ENCODE measurements around the gene MYBPC3. TPM values are rescaled to one million over a fixed set of nuclear protein-coding genes. Genes with fewer than 3 reads are reported as not detected.
"Not testable (repeated sequence)": the region's sequence is repeated elsewhere in the genome, so short reads cannot be mapped to it uniquely, and the experiment has no call there.

MYBPC3 gene
- total RNA-seq, 1 donor from 2014 or later = not detected

GRCh38 chr11:47317064-47317828 lies 35.3 kb downstream of the MYBPC3 start:
- no peak for DNase-seq

- DNase-seq = not testable (repeated sequence)
Observed at GRCh38 chr11:47316501-47316900, 36.0 kb downstream of the MYBPC3 start.

GRCh38 chr11:47314992-47315391 lies 37.5 kb downstream of the MYBPC3 start:
- DNase-seq = no peak

DNA sequence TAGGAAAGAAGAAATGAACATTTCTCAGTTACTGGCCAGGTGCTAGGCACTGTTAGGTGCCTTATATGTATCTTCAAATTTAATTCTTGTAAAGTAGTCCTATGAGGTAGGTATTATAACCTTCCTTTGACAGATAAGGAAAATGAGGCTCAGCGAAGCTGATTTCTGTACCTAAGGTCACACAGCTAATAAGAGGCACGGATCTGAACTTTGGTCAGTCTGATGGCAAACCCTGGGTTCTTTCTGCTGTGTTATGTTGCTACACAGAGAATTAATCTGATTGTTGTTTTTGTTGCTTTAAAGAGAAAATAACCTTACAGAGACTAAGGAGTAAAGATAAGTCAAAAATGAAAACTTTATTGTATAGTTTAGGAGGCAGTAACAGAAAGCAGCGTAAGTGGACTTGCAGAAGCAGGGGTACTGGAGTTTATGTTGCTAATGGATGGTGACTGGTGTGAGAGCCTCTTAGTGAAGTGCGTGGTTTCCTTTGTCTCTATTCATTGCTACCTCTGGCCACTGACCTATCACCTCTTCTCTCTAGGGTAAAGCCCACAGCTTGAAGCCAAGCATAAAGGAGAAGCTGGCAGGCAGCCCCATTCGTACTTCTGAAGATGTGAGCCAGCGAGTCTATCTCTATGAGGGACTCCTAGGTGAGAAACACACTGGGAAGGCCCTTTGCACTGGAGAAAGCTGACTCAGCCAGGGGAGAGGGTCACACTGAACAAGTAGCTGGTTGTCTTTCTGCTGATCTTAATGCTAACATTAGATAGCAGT lies 44.3 kb downstream of the MYBPC3 start:
- DNase-seq = no peak

- DNase-seq = no peak
Observed at GRCh38 chr11:47306484-47306844, 46.0 kb downstream of the MYBPC3 start.

DNA sequence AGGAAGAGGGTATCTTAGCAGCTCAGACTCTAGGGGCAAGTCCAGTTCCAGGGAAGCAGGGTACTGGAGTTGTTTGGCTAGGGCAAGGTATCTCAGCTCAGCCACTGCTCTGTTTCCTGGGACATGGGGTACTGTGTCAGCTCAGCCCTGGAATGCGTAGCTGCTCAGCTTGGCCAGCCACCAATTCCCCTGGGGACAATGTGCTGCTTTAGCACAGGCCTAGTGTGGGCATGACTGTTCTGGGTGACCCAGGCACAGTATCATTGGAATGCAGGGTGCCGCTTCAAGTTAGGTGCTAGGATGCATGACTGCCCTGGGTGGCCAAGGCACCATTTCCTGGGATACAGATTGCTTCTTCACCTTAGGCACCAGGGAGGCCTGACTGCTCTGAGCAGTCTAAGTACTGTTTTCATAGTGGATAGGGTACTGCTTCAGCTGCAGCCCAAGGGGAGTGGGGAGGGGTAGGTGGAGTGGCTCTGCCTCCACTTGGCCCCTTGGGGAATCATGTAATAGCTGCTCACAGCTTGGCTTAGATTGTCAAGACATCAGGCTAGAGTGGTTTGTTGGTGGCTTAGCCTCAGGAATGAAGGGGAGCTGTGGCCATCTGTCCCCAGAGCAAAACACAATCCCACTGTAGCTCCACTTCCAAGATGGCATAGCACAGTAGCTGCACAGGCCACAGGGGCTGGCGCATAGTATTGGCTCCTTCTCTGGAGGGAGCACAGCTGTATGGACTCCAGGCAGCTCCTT lies 46.6 kb downstream of the MYBPC3 start:
- no peak for DNase-seq

DNA sequence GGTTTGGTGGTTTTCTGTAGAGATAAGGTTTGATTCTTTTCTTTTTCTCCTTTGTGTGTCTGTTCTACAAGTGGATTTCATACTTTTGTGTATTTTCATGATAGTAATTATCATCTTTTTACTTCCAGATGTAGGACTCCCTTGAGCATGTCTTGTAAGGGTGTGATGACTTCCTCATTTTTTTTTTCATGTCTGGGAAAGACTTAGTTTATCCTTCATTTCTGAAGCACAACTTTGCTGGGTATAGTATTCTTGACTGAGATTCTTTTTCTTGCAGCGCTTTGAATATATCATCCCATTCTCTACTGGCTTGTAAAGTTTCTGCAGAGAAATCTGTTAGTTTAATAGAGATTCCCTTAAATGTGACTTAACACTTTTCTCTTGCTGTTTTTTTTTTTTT lies 49.6 kb downstream of the MYBPC3 start:
- DNase-seq = no peak

GRCh38 chr11:47299078-47299477 lies 53.4 kb downstream of the MYBPC3 start:
- DNase-seq = no peak

DNA sequence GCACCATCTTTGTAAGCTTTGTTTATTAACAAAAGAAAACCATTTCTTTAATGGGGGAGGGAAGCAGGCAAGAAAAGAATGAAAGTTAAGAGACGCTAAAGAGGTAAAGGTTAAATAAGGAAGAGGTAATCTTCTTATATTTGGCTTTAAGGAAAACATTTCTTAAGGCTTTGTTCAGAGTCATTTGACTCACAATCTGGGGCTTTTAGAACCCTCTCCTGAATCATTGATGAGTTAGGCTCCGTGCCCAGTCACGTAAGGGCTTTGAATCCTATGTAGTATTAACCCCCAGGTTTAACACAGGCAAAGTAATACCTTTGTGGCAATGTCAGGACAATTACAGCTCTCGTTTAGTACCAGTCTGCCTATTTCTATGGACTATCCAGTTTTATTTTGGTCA lies 56.5 kb downstream of the MYBPC3 start:
- DNase-seq = no peak

DNA sequence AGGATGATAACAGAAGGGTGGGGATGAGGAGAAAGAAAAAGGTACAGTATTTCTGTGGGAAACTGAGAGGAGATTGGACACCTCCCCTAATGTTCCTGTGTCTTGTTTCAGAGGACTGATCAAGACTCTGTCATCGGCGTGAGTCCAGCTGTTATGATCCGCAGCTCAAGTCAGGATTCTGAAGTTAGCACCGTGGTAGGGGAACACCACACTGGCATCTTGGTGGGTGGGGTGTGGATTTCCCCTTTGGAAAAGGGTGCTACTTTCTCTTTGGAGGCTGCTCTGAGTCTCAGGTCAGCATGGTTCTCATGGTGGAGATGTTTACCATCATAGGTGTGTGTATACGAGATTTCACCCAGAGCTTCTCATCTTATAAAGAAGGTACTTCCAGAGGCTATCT lies 57.1 kb downstream of the MYBPC3 start:
- DNase-seq = no peak

DNA sequence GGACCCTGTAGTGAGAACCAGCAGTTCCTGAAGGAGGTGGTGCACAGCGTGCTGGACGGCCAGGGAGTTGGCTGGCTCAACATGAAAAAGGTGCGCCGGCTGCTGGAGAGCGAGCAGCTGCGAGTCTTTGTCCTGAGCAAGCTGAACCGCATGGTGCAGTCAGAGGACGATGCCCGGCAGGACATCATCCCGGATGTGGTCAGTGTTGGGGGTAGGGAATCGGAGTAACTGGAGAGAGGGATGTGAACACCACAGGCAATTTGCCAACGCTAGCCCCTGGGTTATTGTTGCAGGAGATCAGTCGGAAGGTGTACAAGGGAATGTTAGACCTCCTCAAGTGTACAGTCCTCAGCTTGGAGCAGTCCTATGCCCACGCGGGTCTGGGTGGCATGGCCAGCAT lies 62.6 kb downstream of the MYBPC3 start:
- DNase-seq = no peak

DNA sequence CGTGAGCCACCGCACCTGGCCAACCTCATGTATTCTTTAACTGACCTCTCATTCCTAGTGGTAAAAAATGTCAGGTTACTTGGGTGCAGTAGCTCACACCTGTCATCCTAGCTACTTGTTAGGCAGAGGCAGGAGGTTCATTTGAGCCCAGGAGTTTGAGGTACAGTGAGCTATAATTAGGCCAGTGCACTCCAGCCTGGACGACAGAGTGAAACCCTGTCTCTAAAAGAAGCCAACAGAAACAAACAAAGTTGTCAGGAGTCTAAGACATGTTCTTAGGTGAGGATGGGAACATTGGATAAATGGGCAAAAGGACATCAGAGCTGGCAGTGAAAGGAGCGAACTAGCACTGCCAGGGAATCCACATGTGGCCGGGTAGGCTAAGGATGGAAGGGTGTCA lies 64.4 kb downstream of the MYBPC3 start:
- no peak for DNase-seq

- DNase-seq = no peak
Observed at GRCh38 chr11:47285969-47286770, 66.3 kb downstream of the MYBPC3 start.

DNA sequence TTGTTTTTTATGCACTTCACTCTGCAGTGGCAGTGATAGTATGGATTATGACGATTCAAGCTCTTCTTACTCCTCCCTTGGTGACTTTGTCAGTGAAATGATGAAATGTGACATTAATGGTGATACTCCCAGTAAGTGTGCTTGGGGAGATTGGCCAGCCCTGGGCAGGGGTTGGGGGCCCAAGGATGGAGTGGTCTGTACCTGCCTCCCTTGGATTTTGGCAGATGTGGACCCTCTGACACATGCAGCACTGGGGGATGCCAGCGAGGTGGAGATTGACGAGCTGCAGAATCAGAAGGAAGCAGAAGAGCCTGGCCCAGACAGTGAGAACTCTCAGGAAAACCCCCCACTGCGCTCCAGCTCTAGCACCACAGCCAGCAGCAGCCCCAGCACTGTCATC lies 68.4 kb downstream of the MYBPC3 start:
- DNase-seq = no peak

GRCh38 chr11:47282462-47282861 lies 70.0 kb downstream of the MYBPC3 start:
- DNase-seq = no peak

Small RNAs within 50 kb of the gene (small RNA-seq; reads per million reads assigned to genes)
- not detected for gene MIR4487 (ENCODE audit: low replicate concordance)

Other genes starting within 250 kb of the MYBPC3 start
- 168 TPM for gene ARFGAP2, start 175.8 kb downstream of the MYBPC3 start, total RNA-seq
- 263 TPM for gene PACSIN3, start 166.3 kb downstream of the MYBPC3 start, total RNA-seq
- gene DDB2, start 137.7 kb downstream of the MYBPC3 start, total RNA-seq = 17.6 TPM
- 36.9 TPM for gene ACP2, start 103.9 kb downstream of the MYBPC3 start, total RNA-seq
- gene NR1H3, start 94.7 kb downstream of the MYBPC3 start, total RNA-seq = 13.6 TPM
- 30.2 TPM for gene MADD, start 82.6 kb downstream of the MYBPC3 start, total RNA-seq
- gene SPI1, start 25.8 kb upstream of the MYBPC3 start, total RNA-seq = 5.0 TPM
- 40.1 TPM for gene SLC39A13, start 55.9 kb upstream of the MYBPC3 start, total RNA-seq
- 133 TPM for gene PSMC3, start 73.7 kb upstream of the MYBPC3 start, total RNA-seq
- gene RAPSN, start 96.4 kb upstream of the MYBPC3 start, total RNA-seq = 55.2 TPM
- 121 TPM for gene CELF1, start 200.4 kb upstream of the MYBPC3 start, total RNA-seq
- gene PTPMT1, start 212.9 kb upstream of the MYBPC3 start, total RNA-seq = 61.0 TPM
- 24.8 TPM for gene KBTBD4, start 226.3 kb upstream of the MYBPC3 start, total RNA-seq
- 98.3 TPM for gene NDUFS3, start 226.4 kb upstream of the MYBPC3 start, total RNA-seq
- 1.4 TPM for gene FAM180B, start 234.0 kb upstream of the MYBPC3 start, total RNA-seq
- 5.3 TPM for gene C1QTNF4, start 241.7 kb upstream of the MYBPC3 start, total RNA-seq